SK-N-SH treated with all-trans-retinoic acid at 6 μM for 48 hours (cell line): ENCODE measurements around the gene TRMO.

ENCODE experiments used
- ARNTL ChIP-seq: fragments of 450-650 bp; formaldehyde crosslinking; IDR thresholded peaks from 2 replicates; pipeline ENCODE4 v1.5.0; 2020; ENCODE audit warnings: low read depth, mild to moderate bottlenecking, moderate library complexity, borderline replicate concordance
- GLIS3 ChIP-seq: fragments of 250-450 bp; sonication (Bioruptor Pico); IDR thresholded peaks from 2 replicates; pipeline ENCODE4 v1.5.0; 2020; ENCODE audit warnings: mild to moderate bottlenecking, moderate library complexity
- ISL1 ChIP-seq: fragments of 250-450 bp; sonication (Bioruptor Pico); IDR thresholded peaks from 2 replicates; pipeline ENCODE4 v2.1.2; 2022; ENCODE audit warnings: mild to moderate bottlenecking, moderate library complexity
- POU6F1 ChIP-seq: fragments of 250-450 bp; sonication (Bioruptor Pico); IDR thresholded peaks from 2 replicates; pipeline ENCODE4 v1.8.0; 2021; ENCODE audit warnings: low read depth, mild to moderate bottlenecking, moderate library complexity, borderline replicate concordance
- SNAI2 ChIP-seq: fragments of 250-450 bp; sonication (Bioruptor Pico); IDR thresholded peaks from 2 replicates; pipeline ENCODE4 v1.5.0; 2020; ENCODE audit warnings: mild to moderate bottlenecking, moderate library complexity
- TCF4 ChIP-seq: fragments of 250-450 bp; sonication (Bioruptor Pico); IDR thresholded peaks from 2 replicates; pipeline ENCODE4 v1.8.0; 2021; ENCODE audit warnings: mild to moderate bottlenecking, moderate library complexity, borderline replicate concordance
- ZFP3 ChIP-seq: fragments of 250-450 bp; sonication (Bioruptor Pico); IDR thresholded peaks from 2 replicates; pipeline ENCODE4 v1.5.0; 2020; ENCODE audit warnings: mild to moderate bottlenecking, moderate library complexity
- ZFP30 ChIP-seq: fragments of 450-650 bp; formaldehyde crosslinking; IDR thresholded peaks from 2 replicates; pipeline ENCODE4 v1.5.0; 2022; ENCODE audit warnings: mild to moderate bottlenecking, moderate library complexity
- ZNF565 ChIP-seq: fragments of 450-650 bp; formaldehyde crosslinking; conservative IDR thresholded peaks from 2 replicates; pipeline ENCODE4 v1.5.0; 2020; ENCODE audit warnings: low read depth, mild to moderate bottlenecking, moderate library complexity
- ZNF70 ChIP-seq: fragments of 450-650 bp; formaldehyde crosslinking; IDR thresholded peaks from 2 replicates; pipeline ENCODE4 v1.5.0; 2020; ENCODE audit warnings: mild to moderate bottlenecking, moderate library complexity
- ZNF8 ChIP-seq: fragments of 450-650 bp; formaldehyde crosslinking; IDR thresholded peaks from 2 replicates; pipeline ENCODE4 v1.5.0; 2020; ENCODE audit warnings: mild to moderate bottlenecking, moderate library complexity
- TF ChIP-seq, protein P1 (sequence below): fragments of 250-450 bp; sonication (Bioruptor Pico); IDR thresholded peaks from 2 replicates; pipeline ENCODE4 v1.5.0; 2020; ENCODE audit warnings: mild to moderate bottlenecking, moderate library complexity
- TF ChIP-seq, protein P2 (sequence below): fragments of 250-450 bp; sonication (Bioruptor Pico); IDR thresholded peaks from 2 replicates; pipeline ENCODE4 v1.8.0; 2020; ENCODE audit warnings: mild to moderate bottlenecking, moderate library complexity, borderline replicate concordance

GRCh38 chr9:97855486-97855875, 66.8 kb downstream of the TRMO start:
- no peak for TF ChIP-seq POU6F1 (CRISPR knock-in tag)
- TF ChIP-seq ARNTL, result no peak
- no peak for TF ChIP-seq ZFP30 (CRISPR knock-in tag)
- no peak for TF ChIP-seq ZNF70 (CRISPR knock-in tag)
- no peak for TF ChIP-seq TCF4 (CRISPR knock-in tag)
- no peak for TF ChIP-seq SNAI2 (CRISPR knock-in tag)
- no peak for TF ChIP-seq ZNF8 (CRISPR knock-in tag)
- TF ChIP-seq ZNF565, result no peak
- no peak for TF ChIP-seq ISL1 (CRISPR knock-in tag)
- no peak for TF ChIP-seq GLIS3 (CRISPR knock-in tag)
- TF ChIP-seq, protein P1, sequence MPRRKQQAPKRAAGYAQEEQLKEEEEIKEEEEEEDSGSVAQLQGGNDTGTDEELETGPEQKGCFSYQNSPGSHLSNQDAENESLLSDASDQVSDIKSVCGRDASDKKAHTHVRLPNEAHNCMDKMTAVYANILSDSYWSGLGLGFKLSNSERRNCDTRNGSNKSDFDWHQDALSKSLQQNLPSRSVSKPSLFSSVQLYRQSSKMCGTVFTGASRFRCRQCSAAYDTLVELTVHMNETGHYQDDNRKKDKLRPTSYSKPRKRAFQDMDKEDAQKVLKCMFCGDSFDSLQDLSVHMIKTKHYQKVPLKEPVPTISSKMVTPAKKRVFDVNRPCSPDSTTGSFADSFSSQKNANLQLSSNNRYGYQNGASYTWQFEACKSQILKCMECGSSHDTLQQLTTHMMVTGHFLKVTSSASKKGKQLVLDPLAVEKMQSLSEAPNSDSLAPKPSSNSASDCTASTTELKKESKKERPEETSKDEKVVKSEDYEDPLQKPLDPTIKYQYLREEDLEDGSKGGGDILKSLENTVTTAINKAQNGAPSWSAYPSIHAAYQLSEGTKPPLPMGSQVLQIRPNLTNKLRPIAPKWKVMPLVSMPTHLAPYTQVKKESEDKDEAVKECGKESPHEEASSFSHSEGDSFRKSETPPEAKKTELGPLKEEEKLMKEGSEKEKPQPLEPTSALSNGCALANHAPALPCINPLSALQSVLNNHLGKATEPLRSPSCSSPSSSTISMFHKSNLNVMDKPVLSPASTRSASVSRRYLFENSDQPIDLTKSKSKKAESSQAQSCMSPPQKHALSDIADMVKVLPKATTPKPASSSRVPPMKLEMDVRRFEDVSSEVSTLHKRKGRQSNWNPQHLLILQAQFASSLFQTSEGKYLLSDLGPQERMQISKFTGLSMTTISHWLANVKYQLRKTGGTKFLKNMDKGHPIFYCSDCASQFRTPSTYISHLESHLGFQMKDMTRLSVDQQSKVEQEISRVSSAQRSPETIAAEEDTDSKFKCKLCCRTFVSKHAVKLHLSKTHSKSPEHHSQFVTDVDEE (CRISPR knock-in tag), result no peak
- TF ChIP-seq ZFP3, result no peak
- TF ChIP-seq, protein P2, sequence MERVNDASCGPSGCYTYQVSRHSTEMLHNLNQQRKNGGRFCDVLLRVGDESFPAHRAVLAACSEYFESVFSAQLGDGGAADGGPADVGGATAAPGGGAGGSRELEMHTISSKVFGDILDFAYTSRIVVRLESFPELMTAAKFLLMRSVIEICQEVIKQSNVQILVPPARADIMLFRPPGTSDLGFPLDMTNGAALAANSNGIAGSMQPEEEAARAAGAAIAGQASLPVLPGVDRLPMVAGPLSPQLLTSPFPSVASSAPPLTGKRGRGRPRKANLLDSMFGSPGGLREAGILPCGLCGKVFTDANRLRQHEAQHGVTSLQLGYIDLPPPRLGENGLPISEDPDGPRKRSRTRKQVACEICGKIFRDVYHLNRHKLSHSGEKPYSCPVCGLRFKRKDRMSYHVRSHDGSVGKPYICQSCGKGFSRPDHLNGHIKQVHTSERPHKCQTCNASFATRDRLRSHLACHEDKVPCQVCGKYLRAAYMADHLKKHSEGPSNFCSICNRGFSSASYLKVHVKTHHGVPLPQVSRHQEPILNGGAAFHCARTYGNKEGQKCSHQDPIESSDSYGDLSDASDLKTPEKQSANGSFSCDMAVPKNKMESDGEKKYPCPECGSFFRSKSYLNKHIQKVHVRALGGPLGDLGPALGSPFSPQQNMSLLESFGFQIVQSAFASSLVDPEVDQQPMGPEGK (CRISPR knock-in tag), result no peak
